Measurements from ENCODE around the gene ABHD2.

DNA sequence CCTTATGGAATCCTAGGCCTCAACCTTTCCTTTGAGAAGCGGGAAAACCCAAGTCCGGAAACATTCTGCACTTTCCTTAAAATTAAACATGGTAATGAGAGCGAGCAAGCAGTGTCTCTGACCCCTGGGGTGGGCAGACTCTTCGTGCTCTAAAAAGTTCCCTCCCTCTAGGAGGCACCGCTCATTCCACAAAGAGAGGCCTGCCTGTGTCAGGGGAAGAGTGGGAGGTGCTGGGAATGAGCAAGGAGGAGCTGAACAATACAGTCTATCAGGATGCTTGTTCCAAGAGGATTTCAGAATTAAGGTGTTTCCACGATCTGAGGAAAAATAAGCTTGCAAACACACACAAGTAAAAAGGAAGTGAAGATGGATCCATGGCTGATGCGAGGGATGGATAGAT, 139.2 kb downstream of the ABHD2 start:
- no peak for TF ChIP-seq IRF2 (CRISPR knock-in tag; IDR thresholded peaks at IDR 0.05; ENCODE audit: borderline replicate concordance, low read depth)
- no peak for TF ChIP-seq CTCF (IDR thresholded peaks at IDR 0.05)
- TF ChIP-seq GABPB1 (CRISPR knock-in tag; IDR thresholded peaks at IDR 0.05), result no peak
- TF ChIP-seq USF1 (CRISPR knock-in tag; IDR thresholded peaks at IDR 0.05), result no peak
- no peak for TF ChIP-seq ATF2 (CRISPR knock-in tag; IDR thresholded peaks at IDR 0.05; ENCODE audit: borderline replicate concordance, low read depth)
- no peak for TF ChIP-seq MYBL2 (CRISPR knock-in tag; IDR thresholded peaks at IDR 0.05)
- no peak for TF ChIP-seq SMAD3 (CRISPR knock-in tag; IDR thresholded peaks at IDR 0.05; ENCODE audit: borderline replicate concordance)
- TF ChIP-seq, protein P1, sequence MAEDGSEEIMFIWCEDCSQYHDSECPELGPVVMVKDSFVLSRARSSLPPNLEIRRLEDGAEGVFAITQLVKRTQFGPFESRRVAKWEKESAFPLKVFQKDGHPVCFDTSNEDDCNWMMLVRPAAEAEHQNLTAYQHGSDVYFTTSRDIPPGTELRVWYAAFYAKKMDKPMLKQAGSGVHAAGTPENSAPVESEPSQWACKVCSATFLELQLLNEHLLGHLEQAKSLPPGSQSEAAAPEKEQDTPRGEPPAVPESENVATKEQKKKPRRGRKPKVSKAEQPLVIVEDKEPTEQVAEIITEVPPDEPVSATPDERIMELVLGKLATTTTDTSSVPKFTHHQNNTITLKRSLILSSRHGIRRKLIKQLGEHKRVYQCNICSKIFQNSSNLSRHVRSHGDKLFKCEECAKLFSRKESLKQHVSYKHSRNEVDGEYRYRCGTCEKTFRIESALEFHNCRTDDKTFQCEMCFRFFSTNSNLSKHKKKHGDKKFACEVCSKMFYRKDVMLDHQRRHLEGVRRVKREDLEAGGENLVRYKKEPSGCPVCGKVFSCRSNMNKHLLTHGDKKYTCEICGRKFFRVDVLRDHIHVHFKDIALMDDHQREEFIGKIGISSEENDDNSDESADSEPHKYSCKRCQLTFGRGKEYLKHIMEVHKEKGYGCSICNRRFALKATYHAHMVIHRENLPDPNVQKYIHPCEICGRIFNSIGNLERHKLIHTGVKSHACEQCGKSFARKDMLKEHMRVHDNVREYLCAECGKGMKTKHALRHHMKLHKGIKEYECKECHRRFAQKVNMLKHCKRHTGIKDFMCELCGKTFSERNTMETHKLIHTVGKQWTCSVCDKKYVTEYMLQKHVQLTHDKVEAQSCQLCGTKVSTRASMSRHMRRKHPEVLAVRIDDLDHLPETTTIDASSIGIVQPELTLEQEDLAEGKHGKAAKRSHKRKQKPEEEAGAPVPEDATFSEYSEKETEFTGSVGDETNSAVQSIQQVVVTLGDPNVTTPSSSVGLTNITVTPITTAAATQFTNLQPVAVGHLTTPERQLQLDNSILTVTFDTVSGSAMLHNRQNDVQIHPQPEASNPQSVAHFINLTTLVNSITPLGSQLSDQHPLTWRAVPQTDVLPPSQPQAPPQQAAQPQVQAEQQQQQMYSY (CRISPR knock-in tag; IDR thresholded peaks at IDR 0.05), result no peak
- no peak for TF ChIP-seq FOXJ3 (CRISPR knock-in tag; IDR thresholded peaks at IDR 0.05; ENCODE audit: borderline replicate concordance)
- no peak for TF ChIP-seq NR3C1 (CRISPR knock-in tag; conservative IDR thresholded peaks at IDR 0.05; ENCODE audit: low read depth)
- TF ChIP-seq ESRRA (CRISPR knock-in tag; IDR thresholded peaks at IDR 0.05; ENCODE audit: borderline replicate concordance), result no peak
- TF ChIP-seq E2F4 (CRISPR knock-in tag; IDR thresholded peaks at IDR 0.05; ENCODE audit: borderline replicate concordance, low read depth), result no peak
